Endothelial cell of umbilical vein (primary cell): ENCODE data around the gene BRMS1. TPM values are rescaled to one million over a fixed set of nuclear protein-coding genes. Genes with fewer than 3 reads are reported as not detected.
A peak's percentile ranks its signal among the peaks of the same experiment; 100 is the strongest.

ENCODE experiments used
- BruUV-seq: library from RNA; stranded (reverse); fragments of 400-500 nt; replicated peaks from 2 replicates; lab custom pipeline; 2021; lab: Mats Ljungman, UMichigan
- CTCF ChIA-PET: fragments of 300-600, 350-600 bp; sonication (Branson Sonifier 250); formaldehyde crosslinking; loops from one replicate; lab custom pipeline; 2021; ENCODE audit warnings: antibody characterized with exemption, inconsistent platforms; lab: Charles Lee
- POLR2A ChIA-PET: fragments of 300-600, 350-600 bp; sonication (Branson Sonifier 250); formaldehyde crosslinking; loops from one replicate; lab custom pipeline; 2021; ENCODE audit warnings: antibody characterized with exemption, inconsistent platforms; lab: Charles Lee
- DNase-seq: peaks from one replicate; pipeline ENCODE4 v3.0.0-alpha.2; 2011; ENCODE audit warnings: low read depth, low spot score
- FAIRE-seq: peaks from 2 replicates; lab custom pipeline; 2011; peaks lifted over from hg19 to GRCh38; lab: Jason Lieb, UNC
- H2AFZ ChIP-seq: 2 replicates; pipeline ENCODE4 v1.6.0; 2012; ENCODE audit warnings: low read depth, low read length, control low read depth, inconsistent platforms
- H3K27ac ChIP-seq: 2 replicates; pipeline ENCODE4 v1.5.1; 2011; ENCODE audit warnings: low read depth, mild to moderate bottlenecking, control low read depth, low read length, moderate library complexity; ENCODE audit not compliant: insufficient read depth
- H3K27me3 ChIP-seq, 2 experiments: 2 replicates each; pipeline versions ENCODE4 v1.6.0 to v1.6.1; 2011; ENCODE audit warnings: low read length in 2 of 2, mixed read lengths in 1 of 2; ENCODE audit not compliant: control insufficient read depth in 2 of 2, insufficient read depth in 2 of 2
- H3K36me3 ChIP-seq, 2 experiments: 2 replicates in 1 of 2; 3 replicates in 1 of 2; pipeline ENCODE4 v1.5.1; 2011; ENCODE audit warnings: low read length in 2 of 2, mild to moderate bottlenecking in 1 of 2, moderate library complexity in 1 of 2; ENCODE audit not compliant: control insufficient read depth in 2 of 2, insufficient read depth in 2 of 2; ENCODE audit errors: extremely low read depth in 1 of 2
- H3K4me1 ChIP-seq: 3 replicates; pipeline ENCODE4 v1.5.1; 2011; ENCODE audit warnings: mild to moderate bottlenecking, low read length; ENCODE audit not compliant: control insufficient read depth, insufficient read depth; ENCODE audit errors: extremely low read depth
- H3K4me2 ChIP-seq: 2 replicates; pipeline ENCODE4 v1.6.1; 2011; ENCODE audit warnings: low read length, control low read depth, mixed read lengths; ENCODE audit not compliant: insufficient read depth
- H3K4me3 ChIP-seq, 3 experiments: fragments of 200-600 bp in 1 of 3; sonication (generic), shearing (Covaris generic) in 1 of 3; replicated peaks in 1 of 3; 2 replicates each; pipeline ENCODE4 v1.5.1; 2011 to 2016; ENCODE audit warnings: control low read depth in 3 of 3, low read length in 3 of 3, mild to moderate bottlenecking in 2 of 3, inconsistent platforms in 1 of 3, low read depth in 1 of 3, moderate library complexity in 1 of 3; ENCODE audit not compliant: insufficient read depth in 1 of 3
- H3K79me2 ChIP-seq: 2 replicates; pipeline ENCODE4 v1.6.0; 2012; ENCODE audit warnings: low read length, inconsistent platforms; ENCODE audit not compliant: control insufficient read depth, insufficient read depth
- H3K9ac ChIP-seq: replicated peaks from 2 replicates; pipeline ENCODE3; 2011; ENCODE audit warnings: low read length, control low read depth; ENCODE audit not compliant: insufficient read depth; ENCODE audit errors: extremely low read depth
- H3K9me1 ChIP-seq: replicated peaks from 3 replicates; pipeline ENCODE4 v1.6.0; 2011; ENCODE audit warnings: mild to moderate bottlenecking, low read length; ENCODE audit not compliant: control insufficient read depth, insufficient read depth; ENCODE audit errors: extremely low read depth
- H3K9me3 ChIP-seq: replicated peaks from 2 replicates; pipeline ENCODE4 v1.5.1; 2012; ENCODE audit warnings: low read length, inconsistent platforms; ENCODE audit not compliant: control insufficient read depth, insufficient read depth
- H4K20me1 ChIP-seq: replicated peaks from 2 replicates; pipeline ENCODE3; 2011; ENCODE audit warnings: mild to moderate bottlenecking, low read length; ENCODE audit not compliant: control insufficient read depth, insufficient read depth; ENCODE audit errors: extremely low read depth
- EZH2 ChIP-seq: IDR thresholded peaks from 2 replicates; pipeline ENCODE4 v1.6.1; 2012; ENCODE audit warnings: borderline replicate concordance, low read depth, mild to moderate bottlenecking, moderate library complexity, low read length, inconsistent platforms; ENCODE audit not compliant: severe bottlenecking
- GATA2 ChIP-seq: IDR thresholded peaks from 2 replicates; pipeline ENCODE4 v1.7.0; 2011; ENCODE audit warnings: low read depth, mild to moderate bottlenecking, moderate library complexity, mixed read lengths, low read length; ENCODE audit not compliant: insufficient read length, insufficient read depth
- JUN ChIP-seq: IDR thresholded peaks from 2 replicates; pipeline ENCODE4 v1.6.1; 2011; ENCODE audit warnings: borderline replicate concordance, low read depth; ENCODE audit not compliant: insufficient read length, insufficient read depth
- MAX ChIP-seq: IDR thresholded peaks from 2 replicates; pipeline ENCODE4 v1.6.1; 2011; ENCODE audit not compliant: insufficient read depth, insufficient read length
- MYC ChIP-seq: IDR thresholded peaks from one replicate; pipeline ENCODE4 v1.6.1; 2011; ENCODE audit warnings: mild to moderate bottlenecking, low read depth, low read length
- POLR2AphosphoS5 ChIP-seq: IDR thresholded peaks from 2 replicates; pipeline ENCODE4 v1.6.1; 2012; ENCODE audit warnings: low read depth, mild to moderate bottlenecking, control low read depth, low read length, moderate library complexity; ENCODE audit not compliant: insufficient read depth
- dilution Hi-C: fragments of 300-500 bp; cut with MboI; formaldehyde crosslinking; loops from one replicate; pipeline ENCODE4 v1.15.0; 2019; ENCODE audit warnings: low sequenced_read_pairs; ENCODE audit not compliant: extremely low pct_ligation_motif_present
- intact Hi-C: fragments of 100-400 bp; cut with micrococcal nuclease; formaldehyde crosslinking; loops from one replicate; pipeline ENCODE4 v1.10.0; 2022
- polyA plus RNA-seq, 4 experiments: library from polyadenylated mRNA; depleted of rRNA in 3 of 4; stranded (reverse) in 3 of 4; unstranded in 1 of 4; fragments of >200 nt; gene quantifications; 2 replicates each; pipeline versions ENCODE4 v1.2.1 to v1.2.3, GENCODE V29; 2011 to 2012; ENCODE audit warnings: missing spikeins in 1 of 4
- total RNA-seq: library from RNA; stranded (reverse); gene quantifications from 2 replicates; pipeline ENCODE4 v1.2.3, GENCODE V29; 2021
- TF ChIP-seq, protein P1 (sequence below), 2 donors: IDR thresholded peaks; 1 replicate in 1 of 2; 2 replicates in 1 of 2; pipeline ENCODE4 v1.5.1; 2011; ENCODE audit warnings: low read length in 2 of 2, mild to moderate bottlenecking in 2 of 2, moderate library complexity in 2 of 2, control low read depth in 1 of 2, inconsistent platforms in 1 of 2, low read depth in 1 of 2; ENCODE audit not compliant: insufficient read depth in 1 of 2; ENCODE audit errors: extremely low read depth in 1 of 2

The BRMS1 gene
- total and polyA plus RNA-seq, 2 donors (not counting 3 experiments of a cell fraction or from before 2014, with no cell fraction given): 51.4 to 53.1 TPM

DNA sequence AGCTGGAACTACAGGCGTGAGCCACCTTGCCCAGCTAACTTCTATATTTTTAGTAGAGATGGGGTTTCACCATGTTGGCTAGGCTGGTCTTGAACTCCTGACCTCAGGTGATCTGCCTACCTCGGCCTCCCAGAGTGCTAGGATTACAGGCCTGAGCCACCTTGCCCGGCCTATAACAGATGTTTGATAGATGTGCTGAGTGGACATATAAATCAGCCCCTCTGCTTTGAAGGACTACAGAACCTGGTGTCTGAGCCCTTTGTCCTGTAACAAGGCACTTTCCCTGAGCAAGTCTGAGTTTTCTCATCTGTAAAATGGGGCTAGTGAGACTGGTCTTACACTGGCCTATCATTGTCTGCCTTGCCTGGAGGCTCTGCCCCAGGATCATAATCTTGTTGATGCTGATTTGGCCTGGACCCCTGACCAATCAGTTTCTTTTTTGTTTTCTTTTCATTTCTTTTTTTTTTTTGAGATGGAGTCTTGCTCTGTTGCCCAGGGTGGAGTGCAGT, 15.7 kb downstream of the BRMS1 start:
- ChIA-PET POLR2A (no interaction called here), CTCF (interaction anchor here (0.7 to 8.7 kb wide), 8 partner anchors 9 to 107 kb away, joined by 3 to 225 read pairs (median 4); partner anchors contain the start of genes CD248 and TMEM151A)
- Histone ChIP-seq H3K36me3 (no peaks in the 10 kb centered on the region), H3K4me3 (no peak overlapping the region), H2AFZ (no peak overlapping the region), H4K20me1 (no peaks in the 10 kb centered on the region), H3K9ac (no peak overlapping the region), H3K4me1 (peaks cover 7% of the 10 kb centered on the region), H3K27ac (no peak overlapping the region), H3K27me3 (no peaks in the 10 kb centered on the region), H3K9me3 (no peaks in the 10 kb centered on the region), H3K79me2 (no peaks in the 10 kb centered on the region), H3K4me2 (no peak overlapping the region), H3K9me1 (no peaks in the 10 kb centered on the region)
- BruUV-seq: no TSS peak
- intact Hi-C loops (no loop called here), dilution Hi-C loops (no loop called here)
- DNase-seq (no peak), FAIRE-seq (no peak)
- no peak for TF ChIP-seq EZH2

DNA sequence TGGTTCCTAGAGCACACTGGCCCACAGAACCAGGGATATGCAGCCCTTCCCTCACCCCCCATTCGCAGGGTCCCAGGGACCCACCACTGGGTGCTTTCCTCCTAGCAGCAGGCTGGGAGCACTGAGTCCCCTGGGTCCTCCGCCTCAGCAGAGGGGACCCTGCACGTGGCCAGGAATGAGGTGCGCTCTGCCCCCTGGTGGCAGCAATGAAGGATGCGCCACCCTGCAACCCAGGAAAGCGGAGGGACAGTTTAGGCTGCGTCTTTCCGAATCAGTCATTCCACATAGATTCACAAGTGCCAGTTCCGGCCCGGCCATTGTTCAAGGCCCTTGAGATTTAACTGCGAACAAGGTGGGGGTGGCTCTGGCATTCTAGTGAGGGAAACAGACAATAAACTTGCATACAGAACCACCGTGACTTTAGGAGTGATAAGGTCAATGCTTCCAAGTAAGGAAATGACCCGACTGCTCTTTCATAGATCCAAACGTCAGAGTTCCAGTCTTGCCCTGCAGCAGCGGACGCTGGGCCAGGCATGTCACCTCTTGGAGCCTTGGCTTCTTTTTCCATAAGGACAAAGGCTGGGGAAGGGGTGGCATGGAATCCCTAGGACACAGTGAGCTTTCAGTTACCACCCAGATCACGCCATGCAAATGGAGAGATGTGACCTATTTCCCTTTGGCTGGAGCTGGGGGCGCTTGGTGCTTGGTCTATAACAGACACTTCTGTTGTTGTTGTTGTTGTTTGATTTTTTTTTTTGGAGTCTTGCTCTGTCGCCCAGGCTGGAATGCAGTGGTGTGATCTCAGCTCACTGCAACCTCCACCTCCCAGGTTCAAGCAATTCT, 16.4 kb downstream of the BRMS1 start:
- no TSS peak for BruUV-seq
- Histone ChIP-seq H3K4me3 (no peak overlapping the region), H3K79me2 (no peaks in the 10 kb centered on the region), H3K36me3 (no peaks in the 10 kb centered on the region), H3K4me1 (peaks cover 7% of the 10 kb centered on the region), H3K4me2 (peak overlapping the region; percentile 29), H4K20me1 (no peaks in the 10 kb centered on the region), H3K9me1 (no peaks in the 10 kb centered on the region), H3K9ac (no peak overlapping the region), H3K27ac (no peak overlapping the region), H2AFZ (peak overlapping the region; percentile 64), H3K9me3 (no peaks in the 10 kb centered on the region), H3K27me3 (no peaks in the 10 kb centered on the region)
- TF ChIP-seq MYC: peak; percentile 98
- TF ChIP-seq, protein P1, sequence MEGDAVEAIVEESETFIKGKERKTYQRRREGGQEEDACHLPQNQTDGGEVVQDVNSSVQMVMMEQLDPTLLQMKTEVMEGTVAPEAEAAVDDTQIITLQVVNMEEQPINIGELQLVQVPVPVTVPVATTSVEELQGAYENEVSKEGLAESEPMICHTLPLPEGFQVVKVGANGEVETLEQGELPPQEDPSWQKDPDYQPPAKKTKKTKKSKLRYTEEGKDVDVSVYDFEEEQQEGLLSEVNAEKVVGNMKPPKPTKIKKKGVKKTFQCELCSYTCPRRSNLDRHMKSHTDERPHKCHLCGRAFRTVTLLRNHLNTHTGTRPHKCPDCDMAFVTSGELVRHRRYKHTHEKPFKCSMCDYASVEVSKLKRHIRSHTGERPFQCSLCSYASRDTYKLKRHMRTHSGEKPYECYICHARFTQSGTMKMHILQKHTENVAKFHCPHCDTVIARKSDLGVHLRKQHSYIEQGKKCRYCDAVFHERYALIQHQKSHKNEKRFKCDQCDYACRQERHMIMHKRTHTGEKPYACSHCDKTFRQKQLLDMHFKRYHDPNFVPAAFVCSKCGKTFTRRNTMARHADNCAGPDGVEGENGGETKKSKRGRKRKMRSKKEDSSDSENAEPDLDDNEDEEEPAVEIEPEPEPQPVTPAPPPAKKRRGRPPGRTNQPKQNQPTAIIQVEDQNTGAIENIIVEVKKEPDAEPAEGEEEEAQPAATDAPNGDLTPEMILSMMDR (IDR thresholded peaks at IDR 0.05; ENCODE audit: extremely low read depth in 1 of 2, insufficient read depth in 1 of 2, low read depth in 1 of 2, low read length in 2 of 2): peak; percentile 93
- peak; percentile 14 for TF ChIP-seq POLR2AphosphoS5
- peak; percentile 89 for TF ChIP-seq MAX
- no peak for TF ChIP-seq JUN
- TF ChIP-seq GATA2: no peak
- dilution Hi-C loops (no loop called here), intact Hi-C loops (loop anchor here (1.0 kb wide), 2 partner anchors 8 to 16 kb away; partner anchors contain the start of gene RIN1)
- DNase-seq: peak; percentile 67
- peak; percentile 92 for FAIRE-seq
- CTCF ChIA-PET: interaction anchor here (0.7 to 8.7 kb wide), 8 partner anchors 9 to 106 kb away, joined by 3 to 225 read pairs (median 4); partner anchors contain the start of genes CD248 and TMEM151A
- POLR2A ChIA-PET: no interaction called here
